Heart left ventricle (tissue), 16 donors: Measurements from ENCODE around the gene CUBN. TPM values are rescaled to one million over a fixed set of nuclear protein-coding genes. Genes with fewer than 3 reads are reported as not detected.

Experiments used
- ATAC-seq, 4 donors: fragments of 200-7000 bp; cut with Tn5 transposase; one replicate each; pipeline ENCODE4 v1.9.1; 2020 to 2022; ENCODE audit warnings: moderate library complexity in 4 of 4, mild to moderate bottlenecking in 3 of 4, moderate number of reproducible peaks in 1 of 4
- DNase-seq, 5 donors: peaks; one replicate each; pipeline ENCODE4 v3.0.0-alpha.2; 2020
- H3K27ac ChIP-seq, 12 donors: fragments of 200-600 bp; sonication (generic) in 4 of 12; one replicate each; pipeline versions ENCODE4 v1.5.0 to v1.8.0; 2016 to 2022; ENCODE audit warnings: mild to moderate bottlenecking in 2 of 12
- H3K27me3 ChIP-seq, 9 donors: fragments of 200-600 bp; sonication (generic) in 2 of 9; one replicate each; pipeline versions ENCODE4 v1.5.1 to v1.8.0; 2016 to 2022; ENCODE audit warnings: mild to moderate bottlenecking in 3 of 9
- H3K36me3 ChIP-seq, 9 donors: fragments of 200-600 bp; sonication (generic) in 2 of 9; one replicate each; pipeline versions ENCODE4 v1.5.0 to v1.8.0; 2018 to 2022; ENCODE audit warnings: mild to moderate bottlenecking in 2 of 9
- H3K4me1 ChIP-seq, 12 donors: fragments of 200-600 bp; sonication (generic) in 4 of 12; one replicate each; pipeline versions ENCODE4 v1.5.0 to v1.8.0; 2016 to 2022; ENCODE audit warnings: mild to moderate bottlenecking in 3 of 12
- H3K4me3 ChIP-seq, 12 donors: fragments of 200-600 bp; sonication (generic) in 4 of 12; one replicate each; pipeline versions ENCODE4 v1.5.0 to v1.8.0; 2017 to 2022; ENCODE audit warnings: mild to moderate bottlenecking in 9 of 12, moderate library complexity in 4 of 12
- H3K9me3 ChIP-seq, 12 donors: fragments of 200-600 bp; sonication (generic) in 4 of 12; one replicate each; pipeline versions ENCODE4 v1.5.0 to v1.8.0; 2016 to 2022; ENCODE audit warnings: mild to moderate bottlenecking in 1 of 12
- POLR2A ChIP-seq, 2 donors: fragments of 450-650 bp; IDR thresholded peaks; one replicate each; pipeline ENCODE4 v1.6.1; 2017; ENCODE audit warnings: antibody characterized with exemption in 2 of 2, mild to moderate bottlenecking in 2 of 2, moderate library complexity in 2 of 2
- WGBS, 4 donors: extraction: QIAGEN DNeasy Blood & Tissue Kit in 2 of 4; methylation state at CpG; one replicate each; pipeline versions ENCODE4 v1.1.5 to v1.1.7; 2013 to 2018; 5-methylcytosine and 5-hydroxymethylcytosine counted together
- intact Hi-C, 10 donors: fragments of 100-400 bp; cut with DNase I; formaldehyde crosslinking; loops; one replicate each; pipeline versions ENCODE4 v1.11.1 to v1.14.2; 2022
- polyA plus RNA-seq, 2 donors: library from polyadenylated mRNA; stranded (reverse); fragments of 200-250 nt; gene quantifications; one replicate each; pipeline ENCODE4 v1.2.3, GENCODE V29; 2013
- total RNA-seq, 9 donors: library from RNA; depleted of rRNA in 2 of 9; stranded (reverse); fragments of >200 nt in 2 of 9; fragmentation: NEBNext Ultra II Directional in 3 of 9; extraction: Animal tissue kit (Norgen Biotek cat#: 25700) in 3 of 9; gene quantifications; one replicate each; pipeline versions ENCODE4 v1.1.0 to v1.2.4, GENCODE V29; 2016 to 2023
- TF ChIP-seq, protein P1 (sequence below), 12 donors: fragments of 200-600 bp; sonication (generic) in 4 of 12; IDR thresholded peaks; one replicate each; pipeline versions ENCODE4 v1.5.0 to v1.8.0; 2018 to 2022; ENCODE audit warnings: antibody characterized with exemption in 12 of 12, mild to moderate bottlenecking in 5 of 12
- donor health status: ischemic (EF 13 %, LVEDD 7.1; RV severe dilation, severe dysfunction).
- donor health status: healthy with polysubstance abuse.
- donor health status: DM: no; HTN: yes; CAD: no.
- donor health status: DM: no; HTN: no; CAD: no.
- donor health status: ischemic (EF 25% LVEDD 6.9; RV normal size, moderate dysfunction).
- donor health status: ischemic (EF 25% LVEDD 5.7; RV mildly dilated, moderate dysfunction).
- donor health status: healthy.
- donor health status: DM: yes; HTN: yes; CAD: no.
- donor health status: ischemic (EF 35%, LVEDD 5.7; RV mildly dilated, moderate dysfunction).
- donor health status: nonischemic (EF 11% LVEDD 7.7; RV severe dilation, severe dysfunction).
- donor health status: DM: yes; HTN: yes; CAD: no.
- donor health status: PGD.
- donor health status: ischemic (EF 29% LVEDD 5.4; RV normal size, mild dysfunction).
- donor health status: nonischemic (EF 23%, LVEDD 6.1; RV moderate dilation, normal function).

Gene CUBN
- total and polyA plus RNA-seq, 11 donors: 0.07 to 1.5 (median 0.44) TPM

DNA sequence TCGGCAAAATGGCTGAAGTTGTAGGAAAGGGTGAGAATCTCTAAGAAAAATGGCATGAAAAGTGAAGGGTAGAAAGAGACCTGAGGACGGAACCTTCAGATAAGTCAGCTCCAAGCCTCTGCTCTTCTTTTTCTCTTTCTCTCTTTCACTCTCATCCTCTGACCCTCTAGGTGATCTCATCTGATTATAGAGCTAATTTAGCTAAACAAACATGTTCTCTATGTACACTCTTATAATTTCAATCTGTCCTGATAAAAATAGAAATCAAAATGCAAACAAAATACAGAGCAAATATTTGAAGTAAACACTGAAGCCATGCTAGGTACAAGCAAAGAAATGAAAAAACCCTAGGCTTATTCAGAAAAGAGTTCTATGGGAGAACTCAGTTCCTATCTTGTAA is 14.4 kb upstream of the CUBN start:
- Histone ChIP-seq H3K27ac (no peak overlapping the region), H3K4me1 (no peaks in the 10 kb centered on the region), H3K4me3 (no peak overlapping the region), H3K36me3 (no peaks in the 10 kb centered on the region), H3K9me3 (no peaks in the 10 kb centered on the region), H3K27me3 (no peaks in the 10 kb centered on the region)
- ATAC-seq (no peak), DNase-seq (no peak)
- 97 to 99% (median 99%) methylated on average over 2 of the region's 2 CpGs for WGBS, 4 donors
- TF ChIP-seq POLR2A (IDR thresholded peaks at IDR 0.05): no peak
- intact Hi-C loops: no loop called here

GRCh38 chr10:17143055-17143690 is 13.6 kb upstream of the CUBN start:
- intact Hi-C loops: no loop called here
- TF ChIP-seq, protein P1, sequence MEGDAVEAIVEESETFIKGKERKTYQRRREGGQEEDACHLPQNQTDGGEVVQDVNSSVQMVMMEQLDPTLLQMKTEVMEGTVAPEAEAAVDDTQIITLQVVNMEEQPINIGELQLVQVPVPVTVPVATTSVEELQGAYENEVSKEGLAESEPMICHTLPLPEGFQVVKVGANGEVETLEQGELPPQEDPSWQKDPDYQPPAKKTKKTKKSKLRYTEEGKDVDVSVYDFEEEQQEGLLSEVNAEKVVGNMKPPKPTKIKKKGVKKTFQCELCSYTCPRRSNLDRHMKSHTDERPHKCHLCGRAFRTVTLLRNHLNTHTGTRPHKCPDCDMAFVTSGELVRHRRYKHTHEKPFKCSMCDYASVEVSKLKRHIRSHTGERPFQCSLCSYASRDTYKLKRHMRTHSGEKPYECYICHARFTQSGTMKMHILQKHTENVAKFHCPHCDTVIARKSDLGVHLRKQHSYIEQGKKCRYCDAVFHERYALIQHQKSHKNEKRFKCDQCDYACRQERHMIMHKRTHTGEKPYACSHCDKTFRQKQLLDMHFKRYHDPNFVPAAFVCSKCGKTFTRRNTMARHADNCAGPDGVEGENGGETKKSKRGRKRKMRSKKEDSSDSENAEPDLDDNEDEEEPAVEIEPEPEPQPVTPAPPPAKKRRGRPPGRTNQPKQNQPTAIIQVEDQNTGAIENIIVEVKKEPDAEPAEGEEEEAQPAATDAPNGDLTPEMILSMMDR (IDR thresholded peaks at IDR 0.05): no peak
- TF ChIP-seq POLR2A (IDR thresholded peaks at IDR 0.05): no peak
- 87 to 94% (median 91%) methylated on average over 3 of the region's 3 CpGs for WGBS, 4 donors
- Histone ChIP-seq H3K4me1 (no peaks in the 10 kb centered on the region), H3K9me3 (no peaks in the 10 kb centered on the region), H3K36me3 (no peaks in the 10 kb centered on the region), H3K4me3 (no peak overlapping the region), H3K27me3 (no peaks in the 10 kb centered on the region), H3K27ac (no peak overlapping the region)
- ATAC-seq (no peak), DNase-seq (no peak)

DNA sequence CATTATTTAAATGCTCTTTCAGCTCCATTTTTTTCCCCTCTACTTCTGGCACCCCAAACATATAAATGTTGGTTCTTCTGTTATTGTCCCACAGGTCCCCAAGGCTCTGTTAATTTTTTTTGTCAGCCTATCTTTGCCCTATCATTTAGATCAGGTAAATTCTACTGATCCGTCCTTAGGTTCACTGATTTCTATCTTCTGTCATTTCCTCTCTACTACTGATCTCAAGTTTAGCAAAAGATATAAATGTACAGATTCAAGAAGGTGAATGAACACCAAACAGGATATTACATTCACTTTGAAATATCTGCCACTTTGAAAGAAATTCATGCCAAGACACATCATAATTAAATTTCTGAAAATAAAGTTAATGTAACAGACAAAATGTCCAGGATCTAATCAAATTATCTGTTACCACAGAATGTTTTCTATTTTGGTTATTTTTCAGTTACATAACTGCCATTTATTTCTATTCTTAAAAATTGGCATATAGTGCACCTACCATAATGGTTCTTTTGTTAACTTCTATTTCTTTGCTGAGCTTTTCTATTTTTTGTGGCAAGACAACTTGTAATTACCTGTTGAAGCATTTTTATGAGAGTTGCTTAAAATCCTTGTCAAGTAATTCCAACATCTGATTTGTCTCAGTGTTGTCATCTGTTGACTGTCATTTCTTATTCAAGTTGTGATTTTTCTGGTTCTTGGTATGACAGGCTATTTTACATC is 12.1 kb upstream of the CUBN start:
- DNase-seq: no peak
- ATAC-seq: no peak
- H3K9me3 ChIP-seq: no peaks in the 10 kb centered on the region
- H3K36me3 ChIP-seq: no peaks in the 10 kb centered on the region
- H3K4me3 ChIP-seq: no peak overlapping the region
- no peaks in the 10 kb centered on the region for H3K4me1 ChIP-seq
- no peaks in the 10 kb centered on the region for H3K27me3 ChIP-seq
- 76 to 84% (median 78%) methylated on average over 1 of the region's 1 CpG for WGBS, 4 donors
- intact Hi-C loops: no loop called here
- no peak overlapping the region for H3K27ac ChIP-seq
- TF ChIP-seq, protein P1 (IDR thresholded peaks at IDR 0.05): no peak
- no peak for TF ChIP-seq POLR2A (IDR thresholded peaks at IDR 0.05)

- Histone ChIP-seq H3K4me3 (no peak overlapping the region), H3K36me3 (no peaks in the 10 kb centered on the region), H3K27ac (no peak overlapping the region), H3K27me3 (no peaks in the 10 kb centered on the region), H3K9me3 (no peaks in the 10 kb centered on the region), H3K4me1 (no peaks in the 10 kb centered on the region)
- DNase-seq: no peak
- intact Hi-C loops: no loop called here
- no peak for ATAC-seq
- TF ChIP-seq, protein P1 (IDR thresholded peaks at IDR 0.05): no peak
Measured at GRCh38 chr10:17140386-17140761, 10.8 kb upstream of the CUBN start.
